Loucy (cell line): ENCODE results near the gene SH3BP4.

Source experiments
- H2AFZ ChIP-seq: fragments of 200-600 bp; sonication (generic); 2 replicates; pipeline ENCODE4 v1.6.0; 2016; ENCODE audit warnings: antibody characterized with exemption, mild to moderate bottlenecking, low read length, moderate library complexity
- H3F3A ChIP-seq: fragments of 200-600 bp; 2 replicates; pipeline ENCODE4 v1.6.0; 2016; ENCODE audit warnings: antibody characterized with exemption, low read depth, mild to moderate bottlenecking
- H3K27me3 ChIP-seq: fragments of 200-600 bp; sonication (generic); 2 replicates; pipeline ENCODE4 v1.6.1; 2014; ENCODE audit warnings: low read length, mild to moderate bottlenecking; ENCODE audit not compliant: insufficient read depth, poor library complexity, severe bottlenecking
- H3K36me3 ChIP-seq: fragments of 200-600 bp; sonication (generic); 2 replicates; pipeline ENCODE4 v1.6.1; 2016; ENCODE audit warnings: low read length; ENCODE audit not compliant: insufficient read depth
- H3K4me1 ChIP-seq: fragments of 200-600 bp; sonication (generic); 2 replicates; pipeline ENCODE4 v1.5.1; 2014; ENCODE audit warnings: low read length, mild to moderate bottlenecking; ENCODE audit not compliant: insufficient read depth, poor library complexity, severe bottlenecking
- H3K4me2 ChIP-seq: fragments of 200-600 bp; sonication (generic); 2 replicates; pipeline ENCODE4 v1.6.0; 2014; ENCODE audit warnings: antibody characterized with exemption, low read length, low read depth, mild to moderate bottlenecking; ENCODE audit not compliant: poor library complexity, severe bottlenecking
- H3K4me3 ChIP-seq: fragments of 200-600 bp; sonication (generic); 2 replicates; pipeline ENCODE4 v1.5.1; 2014; ENCODE audit warnings: low read length, mild to moderate bottlenecking, mixed read lengths; ENCODE audit not compliant: poor library complexity, severe bottlenecking
- H3K79me2 ChIP-seq: fragments of 200-600 bp; sonication (generic); 2 replicates; pipeline ENCODE4 v1.6.1; 2014; ENCODE audit warnings: low read length; ENCODE audit not compliant: insufficient read depth
- H3K9ac ChIP-seq: fragments of 200-600 bp; sonication (generic); 2 replicates; pipeline ENCODE4 v1.6.0; 2014; ENCODE audit warnings: mild to moderate bottlenecking, low read depth, low read length, moderate library complexity; ENCODE audit not compliant: poor library complexity, severe bottlenecking
- H3K9me2 ChIP-seq: fragments of 200-600 bp; sonication (generic); replicated peaks from 2 replicates; pipeline ENCODE4 v1.6.1; 2016; ENCODE audit warnings: low read depth, low read length, mixed read lengths
- H3K9me3 ChIP-seq: fragments of 200-600 bp; sonication (generic); 2 replicates; pipeline ENCODE4 v1.6.1; 2014; ENCODE audit warnings: mild to moderate bottlenecking, antibody characterized with exemption, low read length, low read depth; ENCODE audit not compliant: insufficient read depth
- H4K20me1 ChIP-seq: fragments of 200-600 bp; sonication (generic); 2 replicates; pipeline ENCODE4 v1.6.0; 2014; ENCODE audit warnings: antibody characterized with exemption, low read length, mild to moderate bottlenecking; ENCODE audit not compliant: insufficient read depth, poor library complexity, severe bottlenecking
- EZH2phosphoT487 ChIP-seq: fragments of 200-600 bp; IDR thresholded peaks from 2 replicates; pipeline ENCODE4 v1.6.1; 2018; ENCODE audit warnings: antibody characterized with exemption, mild to moderate bottlenecking, moderate library complexity, borderline replicate concordance
- TF ChIP-seq, protein P1 (sequence below): fragments of 200-600 bp; sonication (generic); conservative IDR thresholded peaks from 2 replicates; pipeline ENCODE4 v1.5.1; 2014; ENCODE audit warnings: mild to moderate bottlenecking, antibody characterized with exemption, low read length

SH3BP4 gene

DNA sequence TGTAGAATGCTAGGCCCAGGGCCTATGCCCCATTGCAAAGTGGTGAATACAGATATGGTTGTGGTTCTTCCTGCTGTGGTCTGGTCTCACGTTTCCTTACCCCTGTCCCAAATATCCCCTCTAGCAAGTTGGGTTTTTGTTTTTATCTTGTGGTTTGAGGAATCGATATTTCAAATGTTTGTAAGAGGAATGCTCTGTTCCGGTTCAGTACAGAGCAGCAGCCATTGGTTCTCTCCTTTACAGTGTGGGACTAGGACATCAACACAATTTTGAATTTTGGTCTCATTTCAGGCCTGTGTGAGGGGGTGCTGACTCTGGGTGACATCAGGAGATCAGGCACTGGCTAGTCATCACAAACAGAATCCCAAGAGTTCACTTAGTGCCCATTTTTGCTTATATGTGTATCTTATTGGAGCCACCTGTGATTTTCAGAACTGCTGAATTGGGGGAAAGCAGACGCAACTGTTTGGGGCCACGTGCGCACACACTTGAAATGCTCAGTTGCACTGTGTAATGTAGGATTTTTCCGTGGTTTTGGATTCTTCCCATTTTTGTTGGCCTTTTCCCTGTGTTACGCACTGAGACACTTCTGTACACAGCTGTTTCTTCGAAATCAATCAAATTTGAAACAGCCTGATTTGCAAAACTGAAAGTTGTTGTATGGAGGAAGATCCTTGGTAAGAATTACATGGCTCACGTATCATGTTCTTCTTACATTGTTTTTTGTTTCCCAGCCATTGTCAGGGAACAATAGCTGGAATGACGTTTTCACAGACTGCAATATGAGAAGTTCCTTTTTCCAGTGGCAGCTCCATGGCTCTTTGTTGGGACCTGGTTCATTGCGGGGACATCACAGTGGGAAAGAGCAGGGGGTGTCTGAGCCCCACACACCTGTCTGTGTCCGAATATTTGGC, 8.6 kb downstream of the SH3BP4 start:
- H3K9ac ChIP-seq, result no peak overlapping the region

DNA sequence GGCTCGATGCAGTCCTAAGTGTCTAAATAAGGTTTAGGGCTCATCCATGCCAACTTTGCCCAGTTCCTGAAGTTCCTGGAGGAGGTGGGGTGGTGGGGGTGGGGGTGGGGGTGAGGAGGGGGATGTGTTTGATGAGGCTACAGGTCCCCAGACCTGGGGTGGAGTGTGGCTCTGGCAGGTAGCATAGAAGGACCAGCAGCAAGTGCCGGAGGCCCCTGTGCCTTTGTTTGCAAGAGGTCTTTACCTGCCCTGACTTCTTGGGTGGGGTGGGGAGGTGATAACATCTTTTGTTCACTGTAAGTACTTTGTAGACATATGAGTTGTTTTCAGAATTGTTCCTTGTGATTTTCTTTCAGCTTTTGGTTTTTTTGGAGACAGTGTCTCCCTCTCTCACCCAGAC, 10.0 kb downstream of the SH3BP4 start:
- H3K9me3 ChIP-seq, result no peaks in the 10 kb centered on the region

More for the DNA sequence above, 8.6 kb downstream of the SH3BP4 start:
- Histone ChIP-seq H3K4me2 (no peak overlapping the region), H3K27me3 (no peaks in the 10 kb centered on the region), H4K20me1 (no peaks in the 10 kb centered on the region), H3K9me3 (no peaks in the 10 kb centered on the region), H3K79me2 (no peaks in the 10 kb centered on the region), H3K4me1 (no peaks in the 10 kb centered on the region), H3K9me2 (no peaks in the 10 kb centered on the region), H3F3A (no peaks in the 10 kb centered on the region), H2AFZ (no peak overlapping the region), H3K36me3 (no peaks in the 10 kb centered on the region), H3K4me3 (no peak overlapping the region)
- TF ChIP-seq, protein P1, sequence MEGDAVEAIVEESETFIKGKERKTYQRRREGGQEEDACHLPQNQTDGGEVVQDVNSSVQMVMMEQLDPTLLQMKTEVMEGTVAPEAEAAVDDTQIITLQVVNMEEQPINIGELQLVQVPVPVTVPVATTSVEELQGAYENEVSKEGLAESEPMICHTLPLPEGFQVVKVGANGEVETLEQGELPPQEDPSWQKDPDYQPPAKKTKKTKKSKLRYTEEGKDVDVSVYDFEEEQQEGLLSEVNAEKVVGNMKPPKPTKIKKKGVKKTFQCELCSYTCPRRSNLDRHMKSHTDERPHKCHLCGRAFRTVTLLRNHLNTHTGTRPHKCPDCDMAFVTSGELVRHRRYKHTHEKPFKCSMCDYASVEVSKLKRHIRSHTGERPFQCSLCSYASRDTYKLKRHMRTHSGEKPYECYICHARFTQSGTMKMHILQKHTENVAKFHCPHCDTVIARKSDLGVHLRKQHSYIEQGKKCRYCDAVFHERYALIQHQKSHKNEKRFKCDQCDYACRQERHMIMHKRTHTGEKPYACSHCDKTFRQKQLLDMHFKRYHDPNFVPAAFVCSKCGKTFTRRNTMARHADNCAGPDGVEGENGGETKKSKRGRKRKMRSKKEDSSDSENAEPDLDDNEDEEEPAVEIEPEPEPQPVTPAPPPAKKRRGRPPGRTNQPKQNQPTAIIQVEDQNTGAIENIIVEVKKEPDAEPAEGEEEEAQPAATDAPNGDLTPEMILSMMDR, result no peak
- TF ChIP-seq EZH2phosphoT487, result no peak

DNA sequence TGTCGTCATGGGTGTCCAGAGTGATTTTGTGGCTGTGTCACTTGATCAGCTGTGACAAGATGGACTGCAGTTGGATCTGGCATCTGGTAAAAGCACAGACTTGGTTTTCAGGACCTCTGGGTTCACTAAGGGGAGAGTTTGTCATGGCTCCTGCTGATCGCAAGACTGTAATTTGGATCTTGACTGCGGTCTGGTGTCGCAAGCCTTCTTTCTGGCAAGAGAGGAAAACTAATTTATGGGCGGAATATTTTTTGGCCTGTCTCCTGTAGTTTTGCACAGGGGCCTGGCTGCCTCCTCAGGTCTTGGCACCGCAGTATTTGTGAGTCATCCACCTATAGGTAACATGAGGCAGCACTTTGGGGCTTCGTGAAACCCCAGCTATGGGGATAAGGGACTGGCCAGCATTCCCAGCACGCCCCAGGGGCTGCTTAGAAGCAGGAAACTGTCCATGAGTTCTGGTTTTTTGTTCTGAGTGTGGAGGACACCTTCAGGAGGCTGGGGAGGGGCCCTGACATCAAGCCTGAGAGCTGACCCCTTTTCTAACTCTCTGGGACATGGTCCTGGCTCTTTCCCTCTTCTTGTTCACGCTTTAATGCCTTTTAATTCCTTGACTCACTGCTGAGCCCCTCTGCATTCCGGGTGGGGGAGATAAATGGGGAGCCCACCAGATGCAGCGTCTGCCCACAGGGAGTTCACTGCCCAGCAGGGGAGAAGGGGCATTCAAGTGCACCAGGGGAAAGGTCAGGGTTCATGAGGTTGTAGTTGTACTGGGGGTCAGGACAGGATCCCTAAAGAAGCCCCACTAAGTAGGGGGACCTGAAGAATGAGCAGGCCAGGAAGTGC, 12.2 kb downstream of the SH3BP4 start:
- no peak overlapping the region for H3K4me2 ChIP-seq
- no peak for TF ChIP-seq EZH2phosphoT487
- TF ChIP-seq, protein P1, result no peak
- no peaks in the 10 kb centered on the region for H3K9me2 ChIP-seq
- no peaks in the 10 kb centered on the region for H3K27me3 ChIP-seq
- H3K4me3 ChIP-seq, result no peak overlapping the region
- H3K4me1 ChIP-seq, result no peaks in the 10 kb centered on the region
- no peaks in the 10 kb centered on the region for H3K9me3 ChIP-seq
- no peak overlapping the region for H3K9ac ChIP-seq
- H3K36me3 ChIP-seq, result no peaks in the 10 kb centered on the region
- H3K79me2 ChIP-seq, result no peaks in the 10 kb centered on the region
- no peaks in the 10 kb centered on the region for H3F3A ChIP-seq
- H2AFZ ChIP-seq, result no peak overlapping the region
- H4K20me1 ChIP-seq, result no peaks in the 10 kb centered on the region

More for the DNA sequence above, 10.0 kb downstream of the SH3BP4 start:
- Histone ChIP-seq H2AFZ (no peak overlapping the region), H3K4me2 (no peak overlapping the region), H4K20me1 (no peaks in the 10 kb centered on the region), H3K79me2 (no peaks in the 10 kb centered on the region), H3K9me2 (no peaks in the 10 kb centered on the region), H3K27me3 (no peaks in the 10 kb centered on the region), H3K4me3 (no peak overlapping the region), H3K4me1 (no peaks in the 10 kb centered on the region), H3F3A (no peaks in the 10 kb centered on the region), H3K9ac (no peak overlapping the region), H3K36me3 (no peaks in the 10 kb centered on the region)
- no peak for TF ChIP-seq EZH2phosphoT487
